Ishikawa (cell line): ENCODE results near the gene ALDH16A1.

Experiments used
- CEBPB ChIP-seq: IDR thresholded peaks from 2 replicates; pipeline ENCODE4 v1.6.1; 2012
- CREB1 ChIP-seq: IDR thresholded peaks from 2 replicates; pipeline ENCODE4 v1.6.1; 2012; ENCODE audit warnings: low read depth
- EGR1 ChIP-seq: IDR thresholded peaks from 2 replicates; pipeline ENCODE4 v1.6.1; 2012
- EP300 ChIP-seq: IDR thresholded peaks from 2 replicates; pipeline ENCODE4 v1.6.1; 2012; ENCODE audit warnings: borderline replicate concordance
- FOXM1 ChIP-seq: IDR thresholded peaks from 2 replicates; pipeline ENCODE4 v1.6.1; 2012; ENCODE audit warnings: low read depth, borderline replicate concordance
- NFIC ChIP-seq: IDR thresholded peaks from 2 replicates; pipeline ENCODE4 v1.6.1; 2012
- RAD21 ChIP-seq: IDR thresholded peaks from 2 replicates; pipeline ENCODE4 v1.6.1; 2012; ENCODE audit warnings: low read depth
- ZBTB7A ChIP-seq: IDR thresholded peaks from 2 replicates; pipeline ENCODE4 v1.6.1; 2012; ENCODE audit warnings: low read depth
- TF ChIP-seq, protein P1 (sequence below): IDR thresholded peaks from 2 replicates; pipeline ENCODE4 v1.6.1; 2012
- TF ChIP-seq, protein P2 (sequence below): IDR thresholded peaks from 2 replicates; pipeline ENCODE4 v1.6.1; 2012
- TF ChIP-seq, protein P3 (sequence below): IDR thresholded peaks from 2 replicates; pipeline ENCODE4 v1.6.1; 2012; ENCODE audit warnings: low read depth, mild to moderate bottlenecking

DNA sequence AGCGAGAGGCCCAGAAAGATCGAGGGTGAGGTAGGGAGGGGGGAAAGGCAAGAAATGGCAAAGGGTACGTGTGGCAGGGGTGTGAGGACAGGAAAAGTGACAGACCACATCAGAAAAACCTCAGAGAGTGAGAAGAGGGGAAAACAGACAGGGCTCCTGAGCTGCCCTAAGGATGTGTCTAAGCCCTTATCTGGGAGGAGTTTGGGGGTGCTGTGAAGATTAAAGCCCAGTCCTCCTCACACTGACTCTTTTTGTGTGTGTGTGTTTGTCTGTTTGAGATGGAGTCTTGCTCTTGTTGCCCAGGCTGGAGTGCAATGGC is 29.1 kb upstream of the ALDH16A1 start:
- TF ChIP-seq CREB1, result no peak
- TF ChIP-seq RAD21, result no peak
- no peak for TF ChIP-seq EP300
- TF ChIP-seq FOXM1, result no peak
- TF ChIP-seq NFIC, result no peak
- TF ChIP-seq ZBTB7A, result no peak
- TF ChIP-seq, protein P1, sequence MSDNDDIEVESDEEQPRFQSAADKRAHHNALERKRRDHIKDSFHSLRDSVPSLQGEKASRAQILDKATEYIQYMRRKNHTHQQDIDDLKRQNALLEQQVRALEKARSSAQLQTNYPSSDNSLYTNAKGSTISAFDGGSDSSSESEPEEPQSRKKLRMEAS, result no peak
- TF ChIP-seq, protein P2, sequence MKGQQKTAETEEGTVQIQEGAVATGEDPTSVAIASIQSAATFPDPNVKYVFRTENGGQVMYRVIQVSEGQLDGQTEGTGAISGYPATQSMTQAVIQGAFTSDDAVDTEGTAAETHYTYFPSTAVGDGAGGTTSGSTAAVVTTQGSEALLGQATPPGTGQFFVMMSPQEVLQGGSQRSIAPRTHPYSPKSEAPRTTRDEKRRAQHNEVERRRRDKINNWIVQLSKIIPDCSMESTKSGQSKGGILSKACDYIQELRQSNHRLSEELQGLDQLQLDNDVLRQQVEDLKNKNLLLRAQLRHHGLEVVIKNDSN, result no peak
- TF ChIP-seq EGR1, result no peak
- TF ChIP-seq, protein P3, sequence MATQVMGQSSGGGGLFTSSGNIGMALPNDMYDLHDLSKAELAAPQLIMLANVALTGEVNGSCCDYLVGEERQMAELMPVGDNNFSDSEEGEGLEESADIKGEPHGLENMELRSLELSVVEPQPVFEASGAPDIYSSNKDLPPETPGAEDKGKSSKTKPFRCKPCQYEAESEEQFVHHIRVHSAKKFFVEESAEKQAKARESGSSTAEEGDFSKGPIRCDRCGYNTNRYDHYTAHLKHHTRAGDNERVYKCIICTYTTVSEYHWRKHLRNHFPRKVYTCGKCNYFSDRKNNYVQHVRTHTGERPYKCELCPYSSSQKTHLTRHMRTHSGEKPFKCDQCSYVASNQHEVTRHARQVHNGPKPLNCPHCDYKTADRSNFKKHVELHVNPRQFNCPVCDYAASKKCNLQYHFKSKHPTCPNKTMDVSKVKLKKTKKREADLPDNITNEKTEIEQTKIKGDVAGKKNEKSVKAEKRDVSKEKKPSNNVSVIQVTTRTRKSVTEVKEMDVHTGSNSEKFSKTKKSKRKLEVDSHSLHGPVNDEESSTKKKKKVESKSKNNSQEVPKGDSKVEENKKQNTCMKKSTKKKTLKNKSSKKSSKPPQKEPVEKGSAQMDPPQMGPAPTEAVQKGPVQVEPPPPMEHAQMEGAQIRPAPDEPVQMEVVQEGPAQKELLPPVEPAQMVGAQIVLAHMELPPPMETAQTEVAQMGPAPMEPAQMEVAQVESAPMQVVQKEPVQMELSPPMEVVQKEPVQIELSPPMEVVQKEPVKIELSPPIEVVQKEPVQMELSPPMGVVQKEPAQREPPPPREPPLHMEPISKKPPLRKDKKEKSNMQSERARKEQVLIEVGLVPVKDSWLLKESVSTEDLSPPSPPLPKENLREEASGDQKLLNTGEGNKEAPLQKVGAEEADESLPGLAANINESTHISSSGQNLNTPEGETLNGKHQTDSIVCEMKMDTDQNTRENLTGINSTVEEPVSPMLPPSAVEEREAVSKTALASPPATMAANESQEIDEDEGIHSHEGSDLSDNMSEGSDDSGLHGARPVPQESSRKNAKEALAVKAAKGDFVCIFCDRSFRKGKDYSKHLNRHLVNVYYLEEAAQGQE, result no peak
- no peak for TF ChIP-seq CEBPB
